GM19467 (cell line): Measurements from ENCODE around the gene GBA3.

Source experiments
- ATAC-seq: cut with Tn5 transposase; IDR thresholded peaks from one replicate; pipeline ENCODE4 v1.9.1; 2021; ENCODE audit warnings: mild to moderate bottlenecking, moderate library complexity; ENCODE audit not compliant: unreplicated experiment

GBA3 gene

DNA sequence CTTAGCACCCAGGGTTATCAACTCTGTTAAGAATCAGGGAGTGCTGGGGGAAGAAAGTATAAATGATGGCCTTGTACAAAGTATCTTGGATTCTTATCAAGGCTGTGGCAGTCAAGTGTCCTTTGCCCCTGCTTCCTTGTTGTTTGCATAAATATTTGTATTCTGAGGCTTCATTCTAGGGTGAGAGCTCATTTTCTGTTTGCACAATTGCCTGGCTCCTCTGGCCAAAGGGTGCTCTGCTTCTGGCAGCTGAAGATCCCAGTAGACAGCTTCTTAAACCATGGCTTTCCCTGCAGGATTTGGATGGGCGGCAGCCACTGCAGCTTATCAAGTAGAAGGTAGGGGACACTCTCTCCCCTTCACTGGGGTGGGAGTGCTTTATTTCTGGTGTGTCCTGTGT, at the start of gene GBA3:
Gene GBA3 (plus strand): TSS at position 202 of the 400 bp plus-strand sequence.
- ATAC-seq = no peak

DNA sequence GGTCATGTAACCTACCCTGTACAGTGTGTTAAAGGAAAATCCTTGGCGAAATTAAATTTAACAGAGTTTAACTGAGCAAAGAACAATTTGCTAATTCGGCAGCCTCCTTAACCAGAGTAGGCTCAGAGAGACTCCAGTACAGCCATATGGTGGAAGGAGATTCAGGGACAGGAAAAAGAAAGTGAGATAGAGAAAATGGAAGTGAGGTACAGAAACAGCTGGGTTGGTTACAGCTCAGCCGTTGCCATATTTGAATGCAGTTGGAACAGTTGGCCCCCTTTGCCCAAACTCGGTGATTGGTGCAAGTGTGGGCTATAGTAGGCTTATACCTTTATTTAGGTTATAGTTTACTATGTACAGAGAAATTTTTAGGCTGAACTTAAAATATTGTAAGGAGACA, 48.8 kb upstream of the GBA3 start:
- ATAC-seq = no peak

DNA sequence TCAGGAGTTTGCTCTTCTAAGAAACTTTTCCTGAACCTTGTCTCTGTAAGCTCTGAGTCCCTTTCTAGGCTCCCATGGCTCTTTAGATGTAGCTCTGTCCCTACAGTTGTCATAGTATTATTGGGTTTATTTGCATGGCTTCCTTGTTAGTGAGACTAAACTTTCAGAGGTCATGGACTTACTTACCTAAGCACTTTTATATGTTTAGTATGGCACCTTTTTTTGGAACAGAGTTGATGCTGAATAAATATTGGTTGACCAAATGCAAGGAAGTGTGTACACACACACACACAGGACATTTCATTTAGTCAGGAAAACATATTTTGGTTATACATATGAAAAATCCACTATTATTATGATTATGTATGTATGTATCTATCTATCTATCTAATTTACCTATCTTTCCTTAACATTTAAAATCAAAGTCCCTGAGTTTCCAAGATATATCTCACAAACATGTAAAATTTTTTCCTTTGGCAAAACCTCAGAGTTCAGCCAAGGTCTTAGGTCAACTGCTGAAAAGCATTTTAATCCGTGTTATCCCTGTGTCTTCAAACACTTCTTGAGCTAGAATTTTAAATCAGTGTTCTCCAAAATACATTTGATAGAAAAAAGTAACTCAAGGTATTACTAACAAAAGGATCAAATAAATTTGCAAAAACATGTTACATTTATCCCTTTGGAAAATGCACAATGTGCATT, 47.1 kb upstream of the GBA3 start:
- no peak for ATAC-seq

DNA sequence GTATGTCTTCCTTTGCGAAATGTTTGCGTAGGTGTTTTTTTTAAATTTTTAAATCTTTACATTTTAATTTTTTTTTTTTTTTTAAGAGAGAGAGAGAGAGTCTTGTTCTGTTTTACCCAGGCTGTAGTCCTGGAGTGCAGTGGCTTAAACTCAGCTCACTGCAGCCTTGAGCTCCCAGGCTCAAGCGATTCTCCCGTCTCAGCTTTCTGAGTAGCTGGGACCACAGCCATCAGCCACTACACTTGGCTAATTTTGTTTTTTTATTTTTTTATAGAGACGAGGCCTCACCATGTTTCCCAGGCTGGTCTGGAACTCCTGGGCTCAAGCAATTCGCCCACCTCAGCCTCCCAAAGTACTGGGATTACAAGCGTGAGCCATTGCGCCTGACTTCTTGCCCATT, 43.7 kb upstream of the GBA3 start:
- no peak for ATAC-seq

DNA sequence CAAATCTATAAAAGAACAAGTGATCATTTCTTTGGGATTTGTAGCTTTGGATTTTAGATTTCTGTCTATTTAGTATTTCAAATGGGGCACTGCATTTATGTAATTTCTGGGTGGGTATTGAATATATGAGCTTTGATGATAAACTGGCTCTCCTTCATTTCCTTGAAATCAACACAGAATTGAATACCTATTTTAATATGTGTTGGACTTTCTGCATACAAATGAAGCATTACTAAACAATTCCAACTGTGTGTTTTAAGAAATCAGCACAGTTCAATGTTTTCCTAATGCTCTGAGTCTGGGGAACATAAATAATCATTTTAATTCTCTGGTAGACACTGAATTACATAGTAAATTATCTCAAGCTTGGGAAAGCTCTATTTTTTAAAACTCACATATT, 42.0 kb upstream of the GBA3 start:
- ATAC-seq = no peak

DNA sequence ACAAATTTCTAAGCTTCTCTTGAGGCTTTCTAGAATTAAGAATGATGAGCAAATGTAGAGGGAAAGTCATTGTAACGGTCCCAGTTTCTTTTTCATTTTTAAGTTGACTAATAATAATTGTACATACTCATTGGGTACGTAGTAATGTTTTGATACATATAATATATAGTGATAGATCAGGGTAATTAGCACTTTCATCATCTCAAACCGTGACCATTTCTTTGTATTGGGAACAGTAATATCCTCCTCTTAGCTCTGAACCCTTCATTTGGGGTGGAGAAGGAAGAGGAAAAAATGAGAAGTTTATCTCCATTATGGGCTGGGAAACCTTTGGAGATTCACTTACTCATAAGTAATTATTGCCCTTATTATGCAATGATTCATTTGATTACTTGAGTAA, 39.0 kb upstream of the GBA3 start:
- no peak for ATAC-seq

DNA sequence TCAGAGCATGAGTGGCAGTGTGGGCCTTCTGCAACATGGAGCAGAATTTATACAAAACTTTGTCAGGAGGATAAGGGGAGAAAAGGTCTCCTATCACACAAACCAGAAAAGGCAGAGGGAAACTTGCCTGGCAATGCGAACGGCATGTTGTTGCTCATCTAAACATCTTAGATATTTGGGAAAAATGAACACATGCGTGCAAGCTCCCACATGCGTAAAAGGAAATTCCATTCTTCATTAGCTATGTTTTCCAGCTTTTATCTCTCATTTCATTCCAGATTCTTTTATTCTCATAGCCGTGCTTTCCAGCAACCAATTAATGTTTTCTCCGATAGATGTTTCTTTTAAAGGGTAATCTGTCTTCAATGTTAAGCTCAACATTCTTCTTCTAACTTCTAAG, 31.3 kb upstream of the GBA3 start:
- ATAC-seq = no peak

DNA sequence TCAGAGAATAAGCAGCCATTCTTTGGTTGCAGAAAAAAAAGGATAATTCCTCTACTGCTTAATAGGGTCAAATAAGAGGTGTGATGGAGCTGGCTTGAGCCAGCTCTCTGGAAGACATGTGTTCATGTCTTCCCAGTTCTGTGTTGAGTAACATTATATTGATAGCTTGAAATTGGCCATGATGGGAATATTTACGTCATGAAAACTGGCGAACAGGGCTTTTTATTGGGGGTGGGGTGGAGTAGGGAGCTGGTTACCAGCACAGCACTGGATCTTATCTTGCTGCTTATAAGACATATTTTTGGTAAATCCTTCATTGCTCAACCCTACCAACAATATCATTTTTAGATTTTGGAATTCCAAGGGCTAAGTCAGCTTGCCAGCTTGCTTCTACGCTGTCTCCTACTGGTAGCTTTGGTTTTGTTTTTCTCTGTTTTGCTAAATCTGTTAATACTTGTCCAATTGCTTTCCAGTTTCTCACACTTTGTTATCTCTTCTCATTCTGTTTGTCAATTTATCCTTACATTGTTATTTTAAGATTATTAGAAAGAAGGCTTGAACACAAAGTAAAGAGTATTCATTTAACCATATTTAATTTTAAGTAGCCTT, 25.3 kb upstream of the GBA3 start:
- no peak for ATAC-seq

DNA sequence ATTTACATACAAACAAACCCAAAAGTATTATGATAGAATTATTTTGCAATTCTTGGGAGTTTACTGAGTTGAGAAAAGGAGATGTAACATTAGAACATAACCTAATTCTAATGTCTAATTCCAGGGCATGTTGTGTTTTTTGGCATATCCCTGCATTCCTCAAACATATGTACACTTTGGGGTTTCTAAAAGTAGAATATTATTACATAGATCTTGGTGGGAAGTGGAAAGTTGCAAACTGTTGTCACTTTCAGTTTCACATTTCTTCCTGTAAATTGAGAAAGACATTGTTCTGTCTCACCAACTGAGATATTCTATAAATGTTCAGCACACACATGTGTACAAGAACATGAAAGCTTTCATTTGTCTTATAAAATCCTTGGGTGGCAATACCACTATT, 24.4 kb upstream of the GBA3 start:
- no peak for ATAC-seq

DNA sequence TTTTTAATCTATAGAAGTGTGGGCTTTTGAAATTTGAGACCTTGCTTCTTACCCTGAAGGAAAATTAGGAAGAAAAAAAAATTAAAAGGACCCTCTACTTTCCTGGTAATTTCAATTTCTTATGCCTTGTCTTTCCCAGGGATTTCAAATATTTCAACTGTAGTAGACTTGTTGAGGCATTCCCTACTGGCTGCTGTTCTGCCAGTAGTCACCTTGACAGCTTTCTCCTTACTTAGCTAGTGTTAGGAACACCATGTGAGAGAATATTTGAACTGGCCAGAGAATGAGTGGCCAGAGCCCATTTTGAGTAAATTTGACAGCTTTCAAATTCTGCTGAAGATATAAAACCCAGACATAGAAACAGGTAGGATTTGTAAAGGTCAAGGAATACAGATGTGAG, 24.0 kb upstream of the GBA3 start:
- ATAC-seq = no peak

DNA sequence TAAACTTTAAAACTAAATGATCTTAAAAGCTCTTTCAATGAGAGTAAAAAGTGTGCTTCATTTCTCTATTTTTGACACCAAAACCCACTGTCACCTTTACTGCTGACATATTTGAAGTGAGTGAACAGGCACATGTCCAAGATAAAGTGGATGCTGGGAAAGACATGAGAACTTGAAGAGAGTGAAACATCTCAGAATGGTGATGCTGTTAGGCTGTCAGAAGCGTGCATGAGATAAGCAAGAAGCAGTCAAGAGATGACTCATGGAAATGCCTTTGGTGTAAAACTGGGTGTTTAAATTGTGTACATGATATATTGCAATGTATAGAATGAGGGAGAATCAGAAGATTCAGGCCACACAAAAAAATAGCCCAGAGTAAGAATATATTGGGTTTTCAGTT, 21.8 kb upstream of the GBA3 start:
- ATAC-seq = no peak

DNA sequence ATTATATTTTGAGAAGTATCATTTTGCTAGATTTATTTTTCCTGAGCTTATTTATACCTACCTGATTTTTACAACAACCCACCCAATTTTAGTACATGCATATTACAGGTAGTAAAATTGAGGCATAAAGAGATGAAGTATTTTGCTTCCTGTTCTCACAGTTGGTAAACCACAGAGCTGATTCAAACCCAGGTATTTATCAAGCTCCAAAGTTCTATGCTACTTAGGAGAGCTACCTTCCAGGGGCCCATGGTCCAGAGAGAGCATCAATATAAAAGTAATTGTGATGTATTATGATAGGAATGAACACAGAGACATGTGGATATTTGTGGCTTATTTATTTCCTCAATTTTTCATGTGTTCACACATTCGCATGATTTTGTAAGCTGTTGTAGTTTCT, 20.2 kb upstream of the GBA3 start:
- ATAC-seq = no peak

DNA sequence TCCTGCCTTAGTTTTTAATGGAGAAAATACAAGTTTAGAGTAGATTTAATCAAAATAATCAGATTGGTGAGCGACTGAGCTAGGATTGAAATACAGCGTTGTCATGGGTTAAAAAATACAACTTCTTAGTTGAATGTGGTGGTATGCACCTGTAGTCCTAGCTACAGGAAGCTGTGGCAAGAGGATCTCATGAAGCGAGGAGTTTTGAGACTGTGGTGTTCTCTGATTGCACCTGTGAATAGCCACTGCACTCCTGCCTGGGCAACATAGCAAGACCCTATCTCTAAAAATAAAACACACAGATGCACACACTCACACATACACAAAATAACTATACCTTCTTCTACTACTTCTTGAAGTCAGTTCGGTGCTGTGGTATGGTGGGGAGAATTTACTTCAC, 19.8 kb upstream of the GBA3 start:
- ATAC-seq = no peak

DNA sequence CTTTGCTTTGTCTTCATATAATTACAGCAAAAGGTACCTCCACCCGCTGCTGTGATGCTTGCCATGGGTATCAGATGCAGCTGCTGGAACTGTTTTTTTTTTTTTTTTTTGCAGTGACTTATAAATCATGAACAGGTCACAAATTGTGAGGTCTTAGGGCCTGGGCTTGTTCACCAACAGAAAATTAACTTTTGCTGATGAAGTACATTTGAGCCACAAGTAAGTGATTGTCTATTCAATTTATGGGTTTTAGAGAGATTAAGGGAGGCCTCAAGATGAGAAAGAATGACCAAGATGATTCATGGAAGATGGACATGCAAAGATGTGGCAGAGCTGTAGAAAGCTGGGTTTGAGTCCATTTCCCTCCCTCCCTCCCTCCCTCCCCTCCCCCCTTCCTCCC, 18.0 kb upstream of the GBA3 start:
- ATAC-seq = no peak

DNA sequence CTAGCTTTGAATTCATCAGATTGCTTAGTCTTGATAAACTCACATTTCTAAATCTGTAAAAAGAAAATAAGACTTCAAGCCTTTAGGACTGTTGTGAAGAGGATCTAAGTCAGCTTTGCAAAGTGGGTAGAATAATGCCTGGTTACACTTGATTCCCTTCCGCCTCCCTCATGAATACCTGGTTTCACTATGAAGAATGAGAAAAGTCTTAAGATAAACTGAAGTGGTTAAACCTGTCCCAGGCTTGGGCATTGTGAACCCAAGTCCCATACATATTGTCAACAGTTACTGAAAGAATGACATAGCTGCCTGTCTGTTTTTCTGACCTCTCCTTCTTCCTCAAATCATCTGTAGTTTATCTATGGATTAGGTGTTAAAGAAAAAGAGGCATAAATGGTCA, 16.7 kb upstream of the GBA3 start:
- no peak for ATAC-seq

DNA sequence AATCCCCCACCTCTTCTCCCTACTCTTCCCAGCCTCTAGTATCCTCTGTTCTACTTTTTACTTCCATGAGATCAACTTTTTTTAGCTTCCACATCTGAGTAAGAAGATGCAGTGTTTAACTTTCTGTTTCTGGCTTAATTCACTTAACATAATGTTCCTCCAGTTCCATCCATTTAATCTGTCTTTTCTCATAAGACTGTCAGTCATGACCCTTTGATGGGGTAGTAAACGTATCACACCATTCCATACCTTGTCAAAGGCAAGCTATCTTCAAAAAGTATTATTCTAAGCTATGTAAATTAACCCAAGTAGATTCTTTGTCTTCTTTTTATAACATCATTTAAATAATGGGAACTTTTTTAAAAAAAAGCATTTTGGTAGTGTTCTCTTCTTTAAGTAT, 15.0 kb upstream of the GBA3 start:
- ATAC-seq = no peak

DNA sequence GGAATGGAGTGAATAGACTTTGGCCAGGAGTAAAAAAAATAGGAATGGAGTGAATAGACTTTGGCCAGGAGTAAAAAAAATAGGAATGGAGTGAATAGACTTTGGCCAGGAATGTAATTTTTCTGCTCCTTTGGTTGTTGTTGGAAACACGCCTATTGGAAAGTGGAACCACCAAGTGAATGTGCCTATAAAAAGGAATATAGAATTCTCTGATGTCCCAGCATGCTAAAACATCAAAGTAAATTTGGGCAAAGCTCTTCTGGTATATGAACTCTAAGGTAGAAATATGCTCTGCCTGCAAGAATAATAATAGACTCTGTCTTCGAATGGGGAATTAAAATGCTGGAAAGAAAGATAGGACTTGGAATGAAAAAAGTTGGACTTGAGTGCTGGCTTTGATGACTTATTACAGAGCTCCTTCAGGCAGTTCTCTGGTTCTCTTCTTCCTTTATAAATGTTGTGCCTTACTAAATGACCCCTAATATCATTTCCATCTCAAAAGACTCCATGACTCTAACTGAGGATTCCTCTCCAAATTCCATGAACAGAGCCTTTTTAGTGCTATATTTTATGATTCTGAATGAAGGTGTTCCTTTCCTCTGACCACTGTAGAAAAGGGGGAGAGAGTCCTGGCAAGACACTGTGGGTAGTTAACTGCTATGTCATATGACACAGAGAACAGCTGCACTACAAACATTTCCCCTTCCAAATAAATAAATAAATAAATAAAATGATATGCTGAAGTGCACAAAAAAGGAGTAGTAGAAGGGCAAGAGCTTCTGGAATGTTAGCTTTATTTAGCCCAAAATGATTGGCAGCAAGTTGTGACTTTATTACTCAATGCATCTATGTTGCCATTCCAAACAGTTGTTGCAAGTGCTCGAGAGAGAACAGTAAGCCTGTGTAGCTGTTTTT, 13.5 kb upstream of the GBA3 start:
- ATAC-seq = no peak

DNA sequence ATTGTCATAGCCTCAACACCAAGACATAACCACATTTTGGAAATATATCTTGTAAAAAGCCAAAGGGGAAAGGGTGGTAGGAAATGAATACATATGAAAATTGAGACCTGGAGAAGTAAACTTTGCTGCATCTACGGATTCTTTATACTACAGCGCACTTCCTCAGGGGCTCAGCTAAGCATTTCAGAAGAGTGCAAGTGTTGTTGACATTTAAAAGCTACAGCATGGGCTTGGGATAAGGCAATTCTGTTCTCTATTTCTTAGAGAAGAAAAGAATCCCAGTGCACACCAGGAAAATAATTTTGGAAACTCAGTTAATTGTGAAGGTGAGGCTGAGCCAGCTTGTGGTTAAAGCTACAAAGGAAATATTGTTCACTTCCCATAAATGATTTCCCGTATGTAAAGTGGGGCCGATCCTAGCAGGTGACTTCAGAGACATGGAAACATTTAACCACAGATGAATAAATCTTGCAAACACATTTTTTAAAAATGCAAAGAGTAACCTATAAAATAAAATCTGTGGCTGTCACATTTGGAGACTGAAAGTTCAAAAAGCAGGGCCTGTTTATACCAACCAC, 12.6 kb upstream of the GBA3 start:
- ATAC-seq = no peak

DNA sequence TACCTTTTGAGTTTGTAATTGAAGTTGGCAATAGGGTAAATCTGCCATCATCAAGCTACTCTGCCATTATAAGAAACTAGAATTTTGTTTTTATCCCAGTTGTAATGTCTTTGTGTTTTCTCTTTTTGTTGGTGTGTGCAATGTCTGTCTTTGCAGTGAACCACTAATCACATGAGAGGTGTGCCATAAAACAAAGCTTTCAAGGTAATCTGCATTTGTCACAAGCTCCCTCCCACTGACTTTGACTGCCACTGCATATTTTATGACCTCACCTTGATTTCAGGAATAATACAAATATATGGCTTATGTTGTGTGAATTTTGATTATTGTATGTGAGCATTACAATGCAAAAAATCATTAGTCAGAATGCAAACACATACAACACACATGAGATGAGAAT, 9.0 kb upstream of the GBA3 start:
- no peak for ATAC-seq

DNA sequence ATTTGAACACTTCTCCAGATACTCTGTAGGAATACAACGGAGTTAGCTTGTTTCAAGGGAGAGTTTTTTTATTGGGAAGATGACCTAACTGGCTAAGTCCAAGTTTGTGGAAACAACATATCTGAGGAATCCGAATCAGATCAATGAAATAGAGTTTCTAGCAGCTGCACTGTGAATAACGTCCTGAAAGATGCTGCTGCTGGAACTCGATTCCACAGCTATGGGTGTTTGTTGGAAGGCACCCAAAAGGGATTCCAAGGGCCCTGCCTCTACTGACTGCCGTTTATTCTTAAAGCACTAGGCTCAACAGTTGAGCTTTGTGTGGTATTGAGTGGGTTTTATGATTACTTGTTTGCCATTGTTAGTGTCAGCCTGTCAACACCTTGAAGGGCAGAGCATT, 6.6 kb upstream of the GBA3 start:
- ATAC-seq = no peak

DNA sequence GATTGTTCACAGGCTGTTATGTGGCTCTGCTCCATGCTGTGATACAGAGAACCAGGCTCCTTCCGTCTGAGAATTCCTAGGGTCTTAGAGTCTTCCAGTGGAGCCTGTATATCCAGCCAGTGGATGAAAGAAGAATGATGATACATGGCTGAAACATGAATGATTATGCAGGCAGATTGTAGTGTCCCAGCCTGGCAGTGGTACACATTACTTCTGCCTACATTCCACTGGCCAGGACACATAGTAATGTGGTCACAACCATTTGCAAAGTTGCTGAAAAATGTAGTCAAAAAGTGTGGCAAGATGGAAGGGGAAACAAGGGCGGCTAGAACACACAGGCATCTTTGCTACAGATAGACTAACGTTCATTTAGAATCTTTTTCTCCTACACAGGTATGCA, 4.5 kb upstream of the GBA3 start:
- ATAC-seq = no peak

DNA sequence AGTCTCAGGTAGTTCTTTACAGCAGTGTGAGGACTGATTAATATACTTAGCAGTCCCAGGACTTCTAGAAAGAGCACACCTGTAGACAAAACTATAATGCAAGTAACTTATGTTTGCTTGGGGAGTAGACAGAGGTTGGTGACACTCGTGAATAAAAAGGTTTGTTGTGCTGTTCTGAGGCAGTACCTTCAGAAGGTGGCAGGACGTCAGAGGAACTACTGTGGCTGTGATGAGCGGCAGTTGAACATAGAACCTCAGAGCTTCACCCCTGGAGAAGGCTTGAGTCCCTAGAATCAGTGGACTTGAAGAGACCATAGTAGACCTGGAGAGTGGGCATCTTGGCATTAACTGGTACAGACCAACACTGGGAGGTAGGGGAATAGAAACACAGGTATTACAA, 3.3 kb upstream of the GBA3 start:
- no peak for ATAC-seq
